ENCODE results near the gene PIK3R2.

PIK3R2 gene

GRCh38 chr19:18131841-18132596, 20.9 kb upstream of the PIK3R2 start:
- no peak overlapping the region for H3K4me3 ChIP-seq (ENCODE audit: low read length)
- DNase-seq (ENCODE audit: low read depth) = no peak
- no peak for TF ChIP-seq CTCF (IDR thresholded peaks at IDR 0.05; ENCODE audit: insufficient read depth, low read depth, low read length, missing control alignments)

GRCh38 chr19:18135712-18136584, 17.0 kb upstream of the PIK3R2 start:
- no peak overlapping the region for H3K4me3 ChIP-seq (ENCODE audit: low read length)
- TF ChIP-seq CTCF (IDR thresholded peaks at IDR 0.05; ENCODE audit: insufficient read depth, low read depth, low read length, missing control alignments) = no peak
- no peak for DNase-seq (ENCODE audit: low read depth)

GRCh38 chr19:18137242-18137641, 15.7 kb upstream of the PIK3R2 start:
- DNase-seq (ENCODE audit: low read depth) = no peak
- H3K4me3 ChIP-seq (ENCODE audit: low read length) = no peak overlapping the region
- TF ChIP-seq CTCF (IDR thresholded peaks at IDR 0.05; ENCODE audit: insufficient read depth, low read depth, low read length, missing control alignments) = no peak

- no peak overlapping the region for H3K4me3 ChIP-seq (ENCODE audit: low read length)
- TF ChIP-seq CTCF (IDR thresholded peaks at IDR 0.05; ENCODE audit: insufficient read depth, low read depth, low read length, missing control alignments) = no peak
- no peak for DNase-seq (ENCODE audit: low read depth)
Measured at GRCh38 chr19:18137657-18138339, 15.2 kb upstream of the PIK3R2 start.

- H3K4me3 ChIP-seq (ENCODE audit: low read length) = no peak overlapping the region
- no peak for TF ChIP-seq CTCF (IDR thresholded peaks at IDR 0.05; ENCODE audit: insufficient read depth, low read depth, low read length, missing control alignments)
- no peak for DNase-seq (ENCODE audit: low read depth)
Measured at GRCh38 chr19:18140473-18140872, 12.5 kb upstream of the PIK3R2 start.

- H3K4me3 ChIP-seq (ENCODE audit: low read length) = no peak overlapping the region
- DNase-seq (ENCODE audit: low read depth) = no peak
- no peak for TF ChIP-seq CTCF (IDR thresholded peaks at IDR 0.05; ENCODE audit: insufficient read depth, low read depth, low read length, missing control alignments)
Measured at GRCh38 chr19:18141031-18141430, 11.9 kb upstream of the PIK3R2 start.
